Activated naive CD4-positive, alpha-beta T cell treated with anti-CD3 and anti-CD28 coated beads, Interleukin-2, amount 50 U/mL, for 16 hours (primary cell): ENCODE measurements around the gene IL27RA.
"Not testable (repeated sequence)": the region's sequence is repeated elsewhere in the genome, so short reads cannot be mapped to it uniquely, and the experiment has no call there.

Experiments
- DNase-seq: peaks from one replicate; pipeline ENCODE4 v3.0.0-alpha.2; 2020

IL27RA gene

GRCh38 chr19:14033946-14034345 lies 2.4 kb downstream of the IL27RA start:
- DNase-seq = no peak

- not testable (repeated sequence) for DNase-seq
These were observed 3.6 kb downstream of the IL27RA start for GRCh38 chr19:14035159-14035558.

GRCh38 chr19:14035706-14036105 lies 4.1 kb downstream of the IL27RA start:
- DNase-seq = no peak

GRCh38 chr19:14039181-14039580 lies 7.6 kb downstream of the IL27RA start:
- no peak for DNase-seq

GRCh38 chr19:14042659-14043608 lies 11.4 kb downstream of the IL27RA start:
- not testable (repeated sequence) for DNase-seq

- not testable (repeated sequence) for DNase-seq
These were observed 16.3 kb downstream of the IL27RA start for GRCh38 chr19:14047866-14048265.

GRCh38 chr19:14048443-14049153 lies 17.0 kb downstream of the IL27RA start:
- peak; percentile 78 for DNase-seq

GRCh38 chr19:14050512-14050911 lies 18.9 kb downstream of the IL27RA start:
- DNase-seq = no peak

- DNase-seq = not testable (repeated sequence)
These were observed 19.4 kb downstream of the IL27RA start for GRCh38 chr19:14050961-14051360.

GRCh38 chr19:14051980-14052379 lies 20.4 kb downstream of the IL27RA start:
- no peak for DNase-seq

GRCh38 chr19:14052470-14052869 lies 20.9 kb downstream of the IL27RA start:
- no peak for DNase-seq

GRCh38 chr19:14053032-14053431 lies 21.5 kb downstream of the IL27RA start:
- no peak for DNase-seq

- no peak for DNase-seq
These were observed 21.9 kb downstream of the IL27RA start for GRCh38 chr19:14053500-14053899.

- no peak for DNase-seq
These were observed 22.5 kb downstream of the IL27RA start for GRCh38 chr19:14054099-14054498.

GRCh38 chr19:14054721-14055120 lies 23.2 kb downstream of the IL27RA start:
- DNase-seq = no peak

- no peak for DNase-seq
These were observed 23.8 kb downstream of the IL27RA start for GRCh38 chr19:14055396-14055795.

- no peak for DNase-seq
These were observed 24.6 kb downstream of the IL27RA start for GRCh38 chr19:14056069-14056666.

- DNase-seq = no peak
These were observed 25.3 kb downstream of the IL27RA start for GRCh38 chr19:14056741-14057356.

- DNase-seq = no peak
These were observed 26.9 kb downstream of the IL27RA start for GRCh38 chr19:14058182-14059092.

- peak; percentile 58 for DNase-seq
These were observed 27.5 kb downstream of the IL27RA start for GRCh38 chr19:14059093-14059480.

- DNase-seq = no peak
These were observed 28.1 kb downstream of the IL27RA start for GRCh38 chr19:14059652-14060155.
